ENCODE results near the gene ALDH6A1.
A peak's percentile ranks its signal among the peaks of the same experiment; 100 is the strongest.

ALDH6A1 gene

DNA sequence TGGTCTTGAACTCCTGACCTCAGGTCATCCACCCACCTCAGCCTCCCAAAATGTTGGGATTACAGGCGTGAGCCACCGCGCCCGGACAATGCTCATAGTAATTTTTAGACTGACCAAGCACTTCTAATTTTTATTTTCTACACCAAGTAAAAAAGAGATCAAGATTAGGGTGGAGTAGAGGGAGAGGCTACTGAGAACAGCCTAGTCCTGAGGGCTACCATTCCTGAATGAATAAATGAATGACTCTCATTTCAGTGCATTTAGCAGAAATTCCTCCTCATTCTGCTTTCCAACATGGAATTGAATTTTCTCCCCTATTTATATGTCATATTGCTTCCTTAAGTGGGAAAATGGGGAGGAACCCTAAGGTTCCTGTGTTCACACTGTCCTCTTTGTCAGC, 38.7 kb downstream of the ALDH6A1 start:
- TF ChIP-seq YY1 (IDR thresholded peaks at IDR 0.05; ENCODE audit: insufficient read depth, insufficient read length) = no peak
- Histone ChIP-seq H3K9ac (ENCODE audit: insufficient read length, low read depth) (no peak overlapping the region), H3K27me3 (ENCODE audit: insufficient read depth, insufficient read length) (no peaks in the 10 kb centered on the region), H3K36me3 (ENCODE audit: insufficient read depth, insufficient read length, low read length) (no peaks in the 10 kb centered on the region), H3K4me1 (ENCODE audit: insufficient read depth, insufficient read length) (no peaks in the 10 kb centered on the region), H3K4me3 (ENCODE audit: insufficient read length, low read depth) (no peak overlapping the region), H3K9me3 (ENCODE audit: insufficient read depth, low read length) (no peaks in the 10 kb centered on the region)
- DNase-seq (ENCODE audit: low read depth, low spot score) = no peak

DNA sequence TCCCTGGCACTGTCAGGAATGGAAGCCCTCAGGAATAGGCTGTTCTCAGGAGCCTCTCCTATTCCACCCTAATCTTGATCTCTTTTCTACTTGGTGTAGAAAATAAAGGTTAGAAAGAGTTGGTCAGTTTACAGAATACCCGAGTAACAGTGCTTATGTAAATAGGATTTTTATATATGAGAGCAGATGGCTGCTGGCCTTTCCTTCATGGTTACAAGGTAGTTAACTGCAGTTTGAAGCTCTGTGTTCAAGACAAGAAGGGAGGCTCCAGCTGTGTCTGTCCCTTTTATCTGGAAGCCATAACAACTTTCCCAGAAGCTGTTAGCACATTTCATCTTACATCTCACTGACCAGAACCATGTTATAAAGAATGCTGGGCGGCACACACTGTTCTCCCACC, 42.0 kb downstream of the ALDH6A1 start:
- Histone ChIP-seq H3K4me1 (ENCODE audit: insufficient read depth, insufficient read length) (no peaks in the 10 kb centered on the region), H3K4me3 (ENCODE audit: insufficient read length, low read depth) (no peak overlapping the region), H3K9me3 (ENCODE audit: insufficient read depth, low read length) (no peaks in the 10 kb centered on the region), H3K9ac (ENCODE audit: insufficient read length, low read depth) (no peak overlapping the region), H3K27me3 (ENCODE audit: insufficient read depth, insufficient read length) (no peaks in the 10 kb centered on the region), H3K36me3 (ENCODE audit: insufficient read depth, insufficient read length, low read length) (no peaks in the 10 kb centered on the region)
- DNase-seq (ENCODE audit: low read depth, low spot score) = no peak
- TF ChIP-seq YY1 (IDR thresholded peaks at IDR 0.05; ENCODE audit: insufficient read depth, insufficient read length) (no peak), SUZ12 (IDR thresholded peaks at IDR 0.05; ENCODE audit: extremely low read depth, insufficient read depth, insufficient read length) (no peak), ZNF274 (IDR thresholded peaks at IDR 0.05; ENCODE audit: low read depth, low read length) (no peak)

DNA sequence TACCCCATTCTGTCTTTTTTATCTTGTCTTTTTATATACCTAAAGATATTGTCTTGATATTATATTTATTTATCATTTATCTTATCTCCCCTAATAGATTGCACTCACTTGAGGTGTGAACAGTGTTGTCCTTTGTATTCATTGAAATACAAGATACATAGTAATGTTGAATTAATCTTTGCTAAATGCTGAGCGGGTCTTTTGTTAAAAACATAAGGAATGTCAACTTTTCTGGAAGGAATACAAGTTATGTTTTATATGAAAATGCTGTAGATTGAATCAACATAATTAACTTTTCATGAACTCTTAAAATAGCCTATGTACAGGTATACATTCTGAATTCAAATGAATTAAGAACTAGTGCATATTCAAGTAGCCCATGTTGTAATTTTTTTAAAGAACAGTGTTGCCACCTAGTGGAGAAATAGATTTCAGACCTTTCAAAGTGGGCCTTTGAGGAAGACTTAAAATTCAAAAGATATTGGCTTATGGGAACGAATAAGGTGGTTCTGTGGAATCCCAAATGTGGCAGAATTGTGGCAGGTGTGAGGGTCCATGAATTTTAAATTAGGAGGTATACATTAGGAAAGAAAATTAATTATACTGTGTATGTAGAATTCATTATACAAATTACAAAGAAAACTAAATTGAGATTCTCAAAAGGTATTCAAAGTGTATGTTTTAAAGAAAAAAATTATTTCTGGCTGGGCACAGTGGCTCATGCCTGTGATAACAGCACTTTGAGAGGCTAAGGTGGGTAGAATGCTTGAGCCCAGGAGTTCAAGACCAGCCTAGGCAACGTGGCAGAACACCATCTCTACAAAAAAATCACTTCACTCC, 46.0 kb downstream of the ALDH6A1 start:
- TF ChIP-seq ZNF274 (IDR thresholded peaks at IDR 0.05; ENCODE audit: low read depth, low read length) = no peak
- no peak for TF ChIP-seq SUZ12 (IDR thresholded peaks at IDR 0.05; ENCODE audit: extremely low read depth, insufficient read depth, insufficient read length)
- no peak for TF ChIP-seq YY1 (IDR thresholded peaks at IDR 0.05; ENCODE audit: insufficient read depth, insufficient read length)
- H3K9me3 ChIP-seq (ENCODE audit: insufficient read depth, low read length) = no peaks in the 10 kb centered on the region
- no peak overlapping the region for H3K9ac ChIP-seq (ENCODE audit: insufficient read length, low read depth)
- DNase-seq (ENCODE audit: low read depth, low spot score) = peak; percentile 8
- H3K4me1 ChIP-seq (ENCODE audit: insufficient read depth, insufficient read length) = no peaks in the 10 kb centered on the region
- H3K4me3 ChIP-seq (ENCODE audit: insufficient read length, low read depth) = no peak overlapping the region
- no peaks in the 10 kb centered on the region for H3K36me3 ChIP-seq (ENCODE audit: insufficient read depth, insufficient read length, low read length)
- no peaks in the 10 kb centered on the region for H3K27me3 ChIP-seq (ENCODE audit: insufficient read depth, insufficient read length)

DNA sequence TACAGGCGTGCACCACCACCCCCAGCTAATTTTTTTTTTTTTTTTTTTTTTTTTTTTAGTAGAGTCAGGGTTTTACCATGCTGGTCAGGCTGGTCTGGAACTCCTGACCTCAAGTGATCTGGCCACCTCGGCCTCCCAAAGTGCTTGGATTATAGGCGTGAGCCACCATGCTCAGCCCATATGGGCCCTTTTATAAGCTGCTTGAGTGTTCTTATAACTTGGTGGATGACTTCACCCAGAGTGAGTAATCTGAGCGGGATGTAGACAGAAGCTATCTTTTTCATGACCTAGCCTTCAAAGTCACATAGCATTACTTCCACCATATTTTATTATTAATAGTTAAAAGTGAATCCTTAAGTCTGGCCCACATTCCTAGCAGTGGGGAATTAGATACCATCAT, 48.7 kb downstream of the ALDH6A1 start:
- TF ChIP-seq YY1 (IDR thresholded peaks at IDR 0.05; ENCODE audit: insufficient read depth, insufficient read length) = no peak
- no peak for TF ChIP-seq ZNF274 (IDR thresholded peaks at IDR 0.05; ENCODE audit: low read depth, low read length)
- TF ChIP-seq SUZ12 (IDR thresholded peaks at IDR 0.05; ENCODE audit: extremely low read depth, insufficient read depth, insufficient read length) = no peak
- no peak overlapping the region for H3K4me3 ChIP-seq (ENCODE audit: insufficient read length, low read depth)
- DNase-seq (ENCODE audit: low read depth, low spot score) = no peak
- H3K9me3 ChIP-seq (ENCODE audit: insufficient read depth, low read length) = no peaks in the 10 kb centered on the region
- no peaks in the 10 kb centered on the region for H3K36me3 ChIP-seq (ENCODE audit: insufficient read depth, insufficient read length, low read length)
- H3K4me1 ChIP-seq (ENCODE audit: insufficient read depth, insufficient read length) = no peaks in the 10 kb centered on the region
- H3K27me3 ChIP-seq (ENCODE audit: insufficient read depth, insufficient read length) = no peaks in the 10 kb centered on the region
- H3K9ac ChIP-seq (ENCODE audit: insufficient read length, low read depth) = no peak overlapping the region

DNA sequence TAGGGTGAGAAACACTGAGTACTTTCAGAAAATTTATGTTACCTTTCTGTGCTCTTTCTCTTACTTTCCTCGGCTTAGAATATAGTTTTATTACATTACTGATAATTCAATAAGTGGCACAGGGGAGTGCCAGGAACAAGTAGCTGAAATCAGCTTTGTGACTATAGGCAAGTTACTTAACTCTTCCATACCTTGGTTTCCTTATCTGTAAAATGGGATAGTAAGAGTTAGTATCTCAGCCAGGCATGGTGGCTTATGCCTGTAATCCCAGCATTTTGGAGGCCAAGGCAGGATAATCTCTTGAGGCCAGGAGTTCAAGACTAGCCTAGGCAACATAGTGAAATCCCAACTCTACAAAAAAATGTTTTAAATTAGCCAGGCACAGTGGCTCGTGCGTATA, 49.7 kb downstream of the ALDH6A1 start:
- Histone ChIP-seq H3K9me3 (ENCODE audit: insufficient read depth, low read length) (no peaks in the 10 kb centered on the region), H3K4me1 (ENCODE audit: insufficient read depth, insufficient read length) (no peaks in the 10 kb centered on the region), H3K36me3 (ENCODE audit: insufficient read depth, insufficient read length, low read length) (no peaks in the 10 kb centered on the region), H3K4me3 (ENCODE audit: insufficient read length, low read depth) (no peak overlapping the region), H3K27me3 (ENCODE audit: insufficient read depth, insufficient read length) (no peaks in the 10 kb centered on the region), H3K9ac (ENCODE audit: insufficient read length, low read depth) (no peak overlapping the region)
- DNase-seq (ENCODE audit: low read depth, low spot score) = no peak
- TF ChIP-seq SUZ12 (IDR thresholded peaks at IDR 0.05; ENCODE audit: extremely low read depth, insufficient read depth, insufficient read length) = no peak

DNA sequence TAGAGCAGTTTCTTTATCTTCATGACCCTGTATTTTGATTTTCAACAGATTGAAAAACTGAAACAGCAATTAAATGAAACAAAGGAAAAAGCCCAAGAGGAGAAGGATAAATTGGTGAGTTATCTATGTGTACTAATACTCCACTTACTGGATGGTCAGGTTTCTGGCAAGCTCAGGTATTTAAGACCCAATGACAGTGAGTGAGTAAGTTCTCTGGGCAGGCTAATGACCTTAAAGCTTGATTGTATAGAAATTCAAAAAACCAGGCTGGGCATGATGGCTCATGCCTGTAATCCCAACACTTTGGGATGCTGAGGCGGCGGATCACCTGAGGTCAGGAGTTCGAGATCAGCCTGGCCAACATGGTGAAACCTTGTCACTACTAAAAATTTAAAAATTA, 55.1 kb downstream of the ALDH6A1 start:
- H3K36me3 ChIP-seq (ENCODE audit: insufficient read depth, insufficient read length, low read length) = no peaks in the 10 kb centered on the region
- H3K9me3 ChIP-seq (ENCODE audit: insufficient read depth, low read length) = no peaks in the 10 kb centered on the region
- H3K4me3 ChIP-seq (ENCODE audit: insufficient read length, low read depth) = no peak overlapping the region
- DNase-seq (ENCODE audit: low read depth, low spot score) = no peak
- no peak overlapping the region for H3K9ac ChIP-seq (ENCODE audit: insufficient read length, low read depth)
- H3K4me1 ChIP-seq (ENCODE audit: insufficient read depth, insufficient read length) = no peaks in the 10 kb centered on the region
- TF ChIP-seq SUZ12 (IDR thresholded peaks at IDR 0.05; ENCODE audit: extremely low read depth, insufficient read depth, insufficient read length) = no peak
- no peak for TF ChIP-seq ZNF274 (IDR thresholded peaks at IDR 0.05; ENCODE audit: low read depth, low read length)
- TF ChIP-seq YY1 (IDR thresholded peaks at IDR 0.05; ENCODE audit: insufficient read depth, insufficient read length) = no peak
- no peaks in the 10 kb centered on the region for H3K27me3 ChIP-seq (ENCODE audit: insufficient read depth, insufficient read length)

DNA sequence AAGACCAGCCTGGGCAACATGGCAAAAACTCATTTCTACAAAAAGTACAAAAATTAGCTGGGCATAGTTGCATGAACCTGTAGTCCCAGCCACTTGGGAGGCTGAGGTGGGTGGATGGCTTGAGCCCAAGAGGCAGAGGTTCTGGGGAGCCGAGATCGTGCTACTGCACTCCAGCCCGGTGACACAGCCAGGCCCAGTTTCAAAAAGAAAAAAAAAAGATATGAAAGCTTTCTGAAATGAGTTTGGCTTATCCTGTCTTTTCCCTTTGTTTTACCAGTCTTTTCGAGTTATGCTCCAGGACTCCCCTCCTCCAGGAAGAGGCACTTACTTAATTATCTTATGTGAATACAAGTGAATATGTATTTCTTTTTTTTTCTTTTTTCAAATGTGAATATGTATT, 61.9 kb downstream of the ALDH6A1 start:
- no peak for DNase-seq (ENCODE audit: low read depth, low spot score)
- Histone ChIP-seq H3K27me3 (ENCODE audit: insufficient read depth, insufficient read length) (peaks cover 3% of the 10 kb centered on the region), H3K9me3 (ENCODE audit: insufficient read depth, low read length) (no peaks in the 10 kb centered on the region), H3K9ac (ENCODE audit: insufficient read length, low read depth) (no peak overlapping the region), H3K4me1 (ENCODE audit: insufficient read depth, insufficient read length) (no peaks in the 10 kb centered on the region), H3K4me3 (ENCODE audit: insufficient read length, low read depth) (no peak overlapping the region), H3K36me3 (ENCODE audit: insufficient read depth, insufficient read length, low read length) (no peaks in the 10 kb centered on the region)
- no peak for TF ChIP-seq SUZ12 (IDR thresholded peaks at IDR 0.05; ENCODE audit: extremely low read depth, insufficient read depth, insufficient read length)
- TF ChIP-seq YY1 (IDR thresholded peaks at IDR 0.05; ENCODE audit: insufficient read depth, insufficient read length) = no peak
- TF ChIP-seq ZNF274 (IDR thresholded peaks at IDR 0.05; ENCODE audit: low read depth, low read length) = no peak

Data from NT2/D1 (cell line).